H9 (cell line): Measurements from ENCODE around the gene HSPG2. TPM values are rescaled to one million over a fixed set of nuclear protein-coding genes. Genes with fewer than 3 reads are reported as not detected.

Source experiments
- DNase-seq: peaks from one replicate; pipeline ENCODE4 v3.0.0-alpha.2; 2017
- H2AFZ ChIP-seq: one replicate; pipeline ENCODE4 v1.6.1; 2013; ENCODE audit warnings: mild to moderate bottlenecking, low read length, control low read depth, moderate library complexity
- H2AK5ac ChIP-seq: 2 replicates; pipeline ENCODE4 v1.6.1; 2013; ENCODE audit warnings: low read length, control low read depth, mixed read lengths; ENCODE audit not compliant: insufficient read length
- H2BK120ac ChIP-seq: one replicate; pipeline ENCODE4 v1.6.1; 2013; ENCODE audit warnings: low read depth, mild to moderate bottlenecking, low read length, control low read depth, inconsistent platforms; ENCODE audit not compliant: poor library complexity, severe bottlenecking
- H2BK12ac ChIP-seq: 2 replicates; pipeline ENCODE4 v1.6.1; 2013; ENCODE audit warnings: low read length, control low read depth, mixed read lengths, low read depth; ENCODE audit not compliant: insufficient read length
- H2BK15ac ChIP-seq: 2 replicates; pipeline ENCODE4 v1.6.1; 2013; ENCODE audit warnings: low read depth, low read length, control low read depth
- H2BK20ac ChIP-seq: one replicate; pipeline ENCODE4 v1.6.1; 2013; ENCODE audit warnings: low read depth, mild to moderate bottlenecking, low read length, control low read depth, inconsistent platforms; ENCODE audit not compliant: poor library complexity, severe bottlenecking
- H2BK5ac ChIP-seq: 2 replicates; pipeline ENCODE4 v1.6.1; 2013; ENCODE audit warnings: low read length, control low read depth, mixed read lengths; ENCODE audit not compliant: insufficient read length
- H3K14ac ChIP-seq: 2 replicates; pipeline ENCODE4 v1.6.1; 2013; ENCODE audit warnings: low read length, control low read depth; ENCODE audit not compliant: insufficient read depth
- H3K18ac ChIP-seq: 2 replicates; pipeline ENCODE4 v1.6.1; 2013; ENCODE audit warnings: low read depth, mild to moderate bottlenecking, mixed read lengths, low read length, control low read depth; ENCODE audit not compliant: insufficient read length
- H3K23ac ChIP-seq: 2 replicates; pipeline ENCODE4 v1.6.1; 2013; ENCODE audit warnings: low read length, control low read depth, mixed read lengths, low read depth; ENCODE audit not compliant: insufficient read length
- H3K23me2 ChIP-seq: 2 replicates; pipeline ENCODE4 v1.6.1; 2013; ENCODE audit warnings: low read depth, mild to moderate bottlenecking, mixed read lengths, low read length, control low read depth; ENCODE audit not compliant: insufficient read length, poor library complexity, severe bottlenecking
- H3K27ac ChIP-seq: 2 replicates; pipeline ENCODE4 v1.5.1; 2013; ENCODE audit warnings: low read length, control low read depth, mixed read lengths, low read depth; ENCODE audit not compliant: insufficient read length
- H3K27me3 ChIP-seq: 2 replicates; pipeline ENCODE4 v1.6.1; 2013; ENCODE audit warnings: low read length, control low read depth, inconsistent platforms; ENCODE audit not compliant: insufficient read depth
- H3K4ac ChIP-seq: 2 replicates; pipeline ENCODE4 v1.6.1; 2013; ENCODE audit warnings: low read depth, mild to moderate bottlenecking, control low read depth, inconsistent platforms, low read length, moderate library complexity
- H3K4me1 ChIP-seq: 2 replicates; pipeline ENCODE4 v1.6.1; 2013; ENCODE audit warnings: low read length, control low read depth, inconsistent platforms; ENCODE audit not compliant: insufficient read depth
- H3K4me2 ChIP-seq: 2 replicates; pipeline ENCODE4 v1.6.1; 2013; ENCODE audit warnings: low read length, control low read depth, mixed read lengths; ENCODE audit not compliant: insufficient read length, insufficient read depth
- H3K56ac ChIP-seq: 2 replicates; pipeline ENCODE4 v1.6.1; 2013; ENCODE audit warnings: low read depth, mild to moderate bottlenecking, mixed read lengths, low read length, control low read depth; ENCODE audit not compliant: insufficient read length
- H3K79me1 ChIP-seq: 2 replicates; pipeline ENCODE4 v1.6.1; 2013; ENCODE audit warnings: low read depth, mild to moderate bottlenecking, moderate library complexity, low read length, control low read depth, inconsistent platforms; ENCODE audit not compliant: insufficient read depth, poor library complexity, severe bottlenecking
- H3K79me2 ChIP-seq: 2 replicates; pipeline ENCODE4 v1.6.1; 2013; ENCODE audit warnings: low read length, control low read depth, inconsistent platforms; ENCODE audit not compliant: insufficient read depth
- H3K9ac ChIP-seq: 2 replicates; pipeline ENCODE4 v1.6.1; 2013; ENCODE audit warnings: low read length, control low read depth, mixed read lengths; ENCODE audit not compliant: insufficient read length; ENCODE audit errors: extremely low read depth
- H3K9me3 ChIP-seq: one replicate; pipeline ENCODE4 v1.6.1; 2013; ENCODE audit warnings: low read depth, low read length, inconsistent platforms; ENCODE audit not compliant: control insufficient read depth
- H3T11ph ChIP-seq: one replicate; pipeline ENCODE4 v1.6.1; 2013; ENCODE audit warnings: mild to moderate bottlenecking, low read length, control low read depth, inconsistent platforms
- H4K20me1 ChIP-seq: one replicate; pipeline ENCODE4 v1.6.1; 2013; ENCODE audit not compliant: control insufficient read depth, insufficient read length, insufficient read depth
- H4K5ac ChIP-seq: 2 replicates; pipeline ENCODE4 v1.6.1; 2013; ENCODE audit warnings: low read depth, mild to moderate bottlenecking, mixed read lengths, low read length, control low read depth; ENCODE audit not compliant: insufficient read length
- H4K8ac ChIP-seq: replicated peaks from 2 replicates; pipeline ENCODE4 v1.6.1; 2013; ENCODE audit warnings: low read length, control low read depth, mixed read lengths, low read depth; ENCODE audit not compliant: insufficient read length
- H4K91ac ChIP-seq: 2 replicates; pipeline ENCODE4 v1.6.1; 2013; ENCODE audit warnings: low read depth, mild to moderate bottlenecking, moderate library complexity, mixed read lengths, low read length, control low read depth; ENCODE audit not compliant: insufficient read length
- H3K27ac Mint-ChIP-seq, 3 experiments: 2 replicates in 2 of 3; 3 replicates in 1 of 3; pipeline ENCODE4 v1.8.0; 2020 to 2021; ENCODE audit warnings: mixed read lengths in 3 of 3, mild to moderate bottlenecking in 1 of 3, moderate library complexity in 1 of 3
- H3K27me3 Mint-ChIP-seq: 2 replicates; pipeline ENCODE4 v1.8.0; 2021; ENCODE audit warnings: low read depth, mild to moderate bottlenecking, moderate library complexity, mixed read lengths
- H3K36me3 Mint-ChIP-seq, 3 experiments: 2 replicates in 2 of 3; 3 replicates in 1 of 3; pipeline ENCODE4 v1.8.0; 2020 to 2021; ENCODE audit warnings: low read depth in 3 of 3, mixed read lengths in 3 of 3; ENCODE audit not compliant: insufficient read depth in 1 of 3
- H3K4me1 Mint-ChIP-seq, 2 experiments: 2 replicates each; pipeline ENCODE4 v1.8.0; 2020; ENCODE audit warnings: mixed read lengths in 2 of 2
- H3K4me3 Mint-ChIP-seq, 2 experiments: 2 replicates in 1 of 2; 3 replicates in 1 of 2; pipeline ENCODE4 v1.8.0; 2020 to 2021; ENCODE audit warnings: mild to moderate bottlenecking in 2 of 2, mixed read lengths in 2 of 2, moderate library complexity in 1 of 2
- H3K9me3 Mint-ChIP-seq, 2 experiments: 2 replicates in 1 of 2; 3 replicates in 1 of 2; pipeline ENCODE4 v1.8.0; 2020; ENCODE audit warnings: mild to moderate bottlenecking in 2 of 2, mixed read lengths in 2 of 2, moderate library complexity in 1 of 2
- CTCF ChIP-seq: fragments of 200-600 bp; sonication (generic); conservative IDR thresholded peaks from 3 replicates; pipeline ENCODE4 v1.8.0; 2021; ENCODE audit warnings: antibody characterized with exemption, mild to moderate bottlenecking
- WGBS: extraction: QIAGEN DNeasy Blood & Tissue Kit; methylation state at CpG from one replicate; pipeline ENCODE4 v1.1.7; 2013; ENCODE audit warnings: missing lambda C conversion rate, low lambda C conversion rate, mixed read lengths; ENCODE audit not compliant: insufficient read length; ENCODE audit errors: extremely low coverage; 5-methylcytosine and 5-hydroxymethylcytosine counted together
- total RNA-seq: library from RNA; stranded (reverse); gene quantifications from 2 replicates; pipeline ENCODE4 v1.2.1, GENCODE V29; 2021

Gene HSPG2
- total RNA-seq, 1 experiment from 2014 or later, result 90.0 TPM

- Histone ChIP-seq H3K56ac (no peak overlapping the region), H4K8ac (no peak overlapping the region), H3K23ac (no peak overlapping the region), H3K27me3 (no peaks in the 10 kb centered on the region), H3K4me2 (no peak overlapping the region), H2BK15ac (no peak overlapping the region), H3K4ac (no peak overlapping the region), H2BK12ac (no peak overlapping the region), H3K9ac (no peak overlapping the region), H3K4me1 (no peaks in the 10 kb centered on the region; the same call in 1 of the 2 replicates), H2BK5ac (no peak overlapping the region), H2AK5ac (no peak overlapping the region), H3K79me1 (peaks cover 3% of the 10 kb centered on the region), H2BK20ac (no peak overlapping the region), H3K9me3 (no peaks in the 10 kb centered on the region), H3K14ac (no peak overlapping the region), H4K91ac (no peak overlapping the region), H3K23me2 (no peaks in the 10 kb centered on the region), H4K20me1 (no peaks in the 10 kb centered on the region), H3K79me2 (peaks cover 4% of the 10 kb centered on the region; the same call in 1 of the 2 replicates), H3K27ac (no peak overlapping the region), H4K5ac (no peak overlapping the region), H3T11ph (no peak overlapping the region), H3K18ac (no peak overlapping the region), H2BK120ac (no peak overlapping the region), H2AFZ (no peak overlapping the region)
- Mint-ChIP-seq H3K27ac (no peak overlapping the region), H3K27me3 (no peaks in the 10 kb centered on the region; the same call in 1 of the 2 replicates), H3K36me3 (peaks cover 4 to 21% (median 10%) of the 10 kb centered on the region in 3 experiments; a peak in 6 of 7 replicates), H3K9me3 (no peaks in the 10 kb centered on the region), H3K4me1 (peaks cover 25 to 41% of the 10 kb centered on the region in 2 experiments), H3K4me3 (no peak overlapping the region)
- no peak for DNase-seq
- no peak for TF ChIP-seq CTCF
- WGBS, result no CpG with 5 or more reads among the region's 12 CpGs
Observed at GRCh38 chr1:21927533-21928237, 9.4 kb downstream of the HSPG2 start.
